ENCODE data around the gene CEP63.

Gene CEP63

DNA sequence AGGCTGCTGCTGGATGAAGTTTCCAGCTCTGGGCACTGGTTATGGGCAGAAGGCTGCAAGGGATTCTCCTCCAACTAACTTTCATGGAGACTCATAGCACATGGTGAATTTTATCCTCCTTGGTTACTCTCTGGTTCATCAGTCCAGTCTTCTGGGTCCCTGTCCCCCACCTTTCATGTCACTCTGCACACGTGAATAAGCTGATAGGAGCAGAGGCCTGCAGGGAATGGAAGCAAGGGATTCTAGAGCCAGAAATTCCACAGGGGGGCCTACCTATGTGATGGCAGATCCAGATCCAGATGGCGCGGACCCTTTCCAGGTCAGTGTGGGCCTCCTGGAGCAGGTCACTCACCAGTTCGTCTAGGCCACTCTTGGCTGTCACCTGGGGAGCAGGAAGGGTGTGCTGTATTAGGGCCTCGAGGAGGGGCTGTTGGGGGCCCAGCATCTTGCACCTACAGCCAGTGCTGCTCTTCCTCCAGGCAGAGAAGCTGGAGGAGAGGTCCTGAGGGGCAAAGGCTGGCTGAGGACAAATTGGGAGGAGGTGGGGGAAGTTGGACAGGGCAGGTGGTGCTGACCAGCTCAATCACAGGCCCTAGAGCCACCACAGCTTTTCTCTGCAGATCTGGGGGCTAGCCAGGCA is 134.7 kb downstream of the CEP63 start:
- TF ChIP-seq GATA1 (IDR thresholded peaks at IDR 0.05; ENCODE audit: low read depth, low read length) = no peak
- no peak for TF ChIP-seq POLR2A (IDR thresholded peaks at IDR 0.05; ENCODE audit: low read length)
- DNase-seq = no peak

DNA sequence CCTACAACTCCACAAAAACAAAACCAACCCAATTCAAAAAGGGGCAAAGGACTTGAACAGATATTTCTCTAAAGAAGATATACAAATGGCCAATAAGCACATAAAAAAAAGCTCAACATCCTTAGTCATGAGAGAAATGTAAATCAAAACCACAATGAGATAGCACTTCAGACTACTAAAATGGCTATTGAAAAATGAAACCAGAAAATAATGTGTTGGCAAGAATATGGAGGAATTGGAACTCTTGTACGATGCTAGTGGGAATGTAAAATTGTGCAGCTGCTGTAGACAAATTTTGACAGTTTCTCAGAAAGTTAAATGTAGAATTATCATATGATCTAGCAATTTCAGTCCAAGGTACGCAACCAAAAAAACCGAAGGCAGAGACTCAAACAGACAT is 136.0 kb downstream of the CEP63 start:
- no peak for DNase-seq
- TF ChIP-seq GATA1 (IDR thresholded peaks at IDR 0.05; ENCODE audit: low read depth, low read length) (no peak), POLR2A (IDR thresholded peaks at IDR 0.05; ENCODE audit: low read length) (no peak)

DNA sequence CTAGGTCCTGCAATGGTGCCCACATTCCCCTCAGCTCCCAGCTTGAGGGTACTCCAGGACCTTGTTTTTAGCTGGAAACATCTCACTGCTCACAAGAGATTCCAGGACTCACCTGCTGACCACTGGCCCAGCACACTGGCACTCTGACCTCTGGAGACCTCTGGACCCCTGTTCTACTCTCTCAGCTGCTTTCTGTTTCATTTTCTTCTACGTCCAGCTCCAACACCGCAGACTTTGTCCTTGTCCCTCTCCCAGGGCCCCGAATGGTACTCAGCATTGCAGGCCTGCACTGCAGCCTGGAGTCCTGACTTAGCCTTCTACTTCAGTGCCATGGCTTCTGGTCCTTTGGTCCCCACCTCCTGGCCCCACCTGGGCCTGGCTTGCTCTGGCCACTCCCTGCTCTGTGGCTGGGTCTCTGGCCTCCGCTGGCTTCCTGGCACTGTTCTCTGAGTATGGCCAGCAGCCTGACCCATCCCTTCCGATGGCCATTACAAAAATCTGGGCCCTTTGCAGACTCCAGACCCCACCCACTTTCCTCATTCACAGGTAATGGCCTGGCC is 137.0 kb downstream of the CEP63 start:
- TF ChIP-seq POLR2A (IDR thresholded peaks at IDR 0.05; ENCODE audit: low read length) (no peak), GATA1 (IDR thresholded peaks at IDR 0.05; ENCODE audit: low read depth, low read length) (no peak)
- no peak for DNase-seq

DNA sequence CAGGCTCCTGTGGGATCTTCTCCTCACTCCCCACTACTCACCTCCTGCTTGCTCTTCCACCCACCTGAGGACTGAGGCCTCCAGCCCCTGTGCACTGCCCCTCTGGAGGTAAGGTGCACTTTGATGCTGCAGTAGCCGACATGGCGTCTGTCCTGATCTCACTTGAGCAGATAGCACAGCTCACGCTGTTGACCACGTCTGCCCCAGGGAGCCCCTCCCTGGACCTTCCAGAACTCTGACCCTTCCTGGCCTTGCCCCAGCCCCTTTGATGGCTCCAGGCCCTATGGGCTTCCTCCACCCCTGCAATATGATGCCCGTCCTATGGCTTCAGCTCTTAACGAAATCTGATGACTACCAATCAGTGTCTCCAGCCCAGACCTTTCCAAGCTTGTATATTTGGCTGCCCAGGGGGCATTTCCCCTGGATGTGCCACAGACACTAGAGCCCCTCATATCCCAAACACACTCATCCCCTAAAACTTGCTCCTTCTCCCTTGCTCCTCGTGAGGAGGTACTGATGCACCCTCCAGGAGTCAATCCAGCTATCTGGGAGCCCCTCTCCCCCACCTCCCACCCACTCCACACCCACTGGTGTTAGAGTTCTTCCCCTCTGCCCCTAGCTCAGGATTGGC is 137.9 kb downstream of the CEP63 start:
- TF ChIP-seq GATA1 (IDR thresholded peaks at IDR 0.05; ENCODE audit: low read depth, low read length) (no peak), POLR2A (IDR thresholded peaks at IDR 0.05; ENCODE audit: low read length) (no peak)

More for the DNA sequence above, 137.9 kb downstream of the CEP63 start:
- no peak for DNase-seq

Data from erythroblast (primary cell).